Measurements from ENCODE around the gene STK39. TPM values are rescaled to one million over a fixed set of nuclear protein-coding genes. Genes with fewer than 3 reads are reported as not detected.

Gene STK39
- polyA plus RNA-seq, 2 of the 4 experiments (the other 2 are of a cell fraction), result 14.2 to 27.2 TPM

GRCh38 chr2:168172071-168172470 is 75.3 kb downstream of the STK39 start (continued):
- TF ChIP-seq EHF (CRISPR knock-in tag; IDR thresholded peaks at IDR 0.05) (no peak), HDAC2 (IDR thresholded peaks at IDR 0.05) (no peak), FOSB (CRISPR knock-in tag; IDR thresholded peaks at IDR 0.05) (no peak)

- ATAC-seq (no peak), DNase-seq (ENCODE audit: low read depth in 1 of 2, low spot score in 1 of 2) (no peak), FAIRE-seq (no peak)
- CTCF ChIA-PET, result no interaction called here
- Histone ChIP-seq H3K9me3 (no peaks in the 10 kb centered on the region), H3K4me2 (no peak overlapping the region), H3K4me1 (peaks cover 13% of the 10 kb centered on the region), H3K27ac (no peak overlapping the region), H3K4me3 (no peak overlapping the region)
- WGBS (ENCODE audit: missing lambda C conversion rate), result 90% methylated on average over 7 of the region's 7 CpGs
- POLR2A ChIA-PET, result no interaction called here
- no peak for TF ChIP-seq ZNF302 (CRISPR knock-in tag; IDR thresholded peaks at IDR 0.05)
- TF ChIP-seq CEBPB (IDR thresholded peaks at IDR 0.05), result 0 out of 4 replicates have a peak, but pooled peaks of 1 of the 2 experiments have one; percentile 14
Observed at GRCh38 chr2:168171059-168171762, 76.2 kb downstream of the STK39 start.

- FAIRE-seq (no peak), ATAC-seq (no peak), DNase-seq (ENCODE audit: low read depth in 1 of 2, low spot score in 1 of 2) (no peak)
- Histone ChIP-seq H3K4me3 (no peak overlapping the region), H3K4me1 (peaks cover 13% of the 10 kb centered on the region), H3K27ac (no peak overlapping the region), H3K9me3 (no peaks in the 10 kb centered on the region), H3K4me2 (no peak overlapping the region)
- TF ChIP-seq SMC3 (IDR thresholded peaks at IDR 0.05), result no peak
- no peak for TF ChIP-seq CTCF (IDR thresholded peaks at IDR 0.05)
- no peak for TF ChIP-seq MAX (IDR thresholded peaks at IDR 0.05)
- TF ChIP-seq HES2 (IDR thresholded peaks at IDR 0.05), result no peak
- no peak for TF ChIP-seq ELK1 (IDR thresholded peaks at IDR 0.05; ENCODE audit: low read depth, low read length)
- TF ChIP-seq CBX8 (IDR thresholded peaks at IDR 0.05), result no peak
- TF ChIP-seq RFX5 (IDR thresholded peaks at IDR 0.05), result no peak
- no peak for TF ChIP-seq FOXS1 (CRISPR knock-in tag; IDR thresholded peaks at IDR 0.05)
- TF ChIP-seq ZFP36 (IDR thresholded peaks at IDR 0.05; ENCODE audit: borderline replicate concordance, partially characterized antibody), result no peak
- TF ChIP-seq EP300 (IDR thresholded peaks at IDR 0.05), result no peak
- no peak for TF ChIP-seq HOXB5 (CRISPR knock-in tag; IDR thresholded peaks at IDR 0.05)
- TF ChIP-seq HEYL (CRISPR knock-in tag; IDR thresholded peaks at IDR 0.05), result no peak
- no peak for TF ChIP-seq ZNF302 (CRISPR knock-in tag; IDR thresholded peaks at IDR 0.05)
- POLR2A ChIA-PET, result no interaction called here
- WGBS (ENCODE audit: missing lambda C conversion rate), result 87% methylated on average over 4 of the region's 4 CpGs
- CTCF ChIA-PET, result no interaction called here
Observed at GRCh38 chr2:168169097-168169745, 78.2 kb downstream of the STK39 start.

Data from A549 (cell line).